RCC 7860 (cell line): Measurements from ENCODE around the gene GCLC.
"Not testable (repeated sequence)": the region's sequence is repeated elsewhere in the genome, so short reads cannot be mapped to it uniquely, and the experiment has no call there.

Experiments
- DNase-seq: peaks from one replicate; pipeline ENCODE4 v3.0.0-alpha.2; 2015; ENCODE audit warnings: low spot score
- FAIRE-seq: peaks from 2 replicates; lab custom pipeline; 2012; peaks lifted over from hg19 to GRCh38; lab: Jason Lieb, UNC

Gene GCLC

GRCh38 chr6:53544470-53545308, at the start of gene GCLC:
GCLC (minus strand) TSS chr6:53545101; CDS start chr6:53544645, 456 bp downstream.
- no peak for FAIRE-seq
- DNase-seq, result peak; percentile 87

- no peak for FAIRE-seq
- DNase-seq, result no peak
These were observed 49.7 kb upstream of the GCLC start for GRCh38 chr6:53594596-53594995.

GRCh38 chr6:53593001-53593488, 48.1 kb upstream of the GCLC start:
- DNase-seq (peak; percentile 71), FAIRE-seq (peak; percentile 78)

- DNase-seq (no peak), FAIRE-seq (no peak)
These were observed 47.0 kb upstream of the GCLC start for GRCh38 chr6:53591873-53592272.

- no peak for FAIRE-seq
- DNase-seq, result no peak
These were observed 44.1 kb upstream of the GCLC start for GRCh38 chr6:53588816-53589509.

GRCh38 chr6:53587291-53587690, 42.4 kb upstream of the GCLC start:
- no peak for FAIRE-seq

GRCh38 chr6:53585208-53585900, 40.5 kb upstream of the GCLC start:
- DNase-seq, result no peak
- no peak for FAIRE-seq

More at GRCh38 chr6:53587291-53587690, 42.4 kb upstream of the GCLC start:
- no peak for DNase-seq

- DNase-seq (no peak), FAIRE-seq (no peak)
These were observed 39.8 kb upstream of the GCLC start for GRCh38 chr6:53584726-53585125.

GRCh38 chr6:53583451-53583850, 38.5 kb upstream of the GCLC start:
- DNase-seq (no peak), FAIRE-seq (no peak)

- no peak for DNase-seq
These were observed 38.1 kb upstream of the GCLC start for GRCh38 chr6:53582963-53583362.

GRCh38 chr6:53581856-53582255, 37.0 kb upstream of the GCLC start:
- FAIRE-seq (no peak), DNase-seq (no peak)

More at GRCh38 chr6:53582963-53583362, 38.1 kb upstream of the GCLC start:
- no peak for FAIRE-seq

- FAIRE-seq, result no peak
- DNase-seq, result no peak
These were observed 36.4 kb upstream of the GCLC start for GRCh38 chr6:53581173-53581773.

GRCh38 chr6:53579338-53579737, 34.4 kb upstream of the GCLC start:
- FAIRE-seq, result no peak
- DNase-seq, result no peak

- FAIRE-seq (no peak), DNase-seq (no peak)
These were observed 33.5 kb upstream of the GCLC start for GRCh38 chr6:53578371-53578770.

- DNase-seq (no peak), FAIRE-seq (no peak)
These were observed 28.4 kb upstream of the GCLC start for GRCh38 chr6:53573299-53573698.

- DNase-seq, FAIRE-seq: not testable (repeated sequence)
These were observed 27.5 kb upstream of the GCLC start for GRCh38 chr6:53572379-53572778.

- DNase-seq, result no peak
- FAIRE-seq, result no peak
These were observed 24.1 kb upstream of the GCLC start for GRCh38 chr6:53568776-53569616.

- no peak for FAIRE-seq
These were observed 22.8 kb upstream of the GCLC start for GRCh38 chr6:53567701-53568100.

GRCh38 chr6:53566755-53567154, 21.9 kb upstream of the GCLC start:
- DNase-seq (no peak), FAIRE-seq (no peak)

More at GRCh38 chr6:53567701-53568100, 22.8 kb upstream of the GCLC start:
- no peak for DNase-seq

- FAIRE-seq (no peak), DNase-seq (no peak)
These were observed 21.0 kb upstream of the GCLC start for GRCh38 chr6:53565886-53566285.
